ENCODE results near the gene CFAP97D1.

DNA sequence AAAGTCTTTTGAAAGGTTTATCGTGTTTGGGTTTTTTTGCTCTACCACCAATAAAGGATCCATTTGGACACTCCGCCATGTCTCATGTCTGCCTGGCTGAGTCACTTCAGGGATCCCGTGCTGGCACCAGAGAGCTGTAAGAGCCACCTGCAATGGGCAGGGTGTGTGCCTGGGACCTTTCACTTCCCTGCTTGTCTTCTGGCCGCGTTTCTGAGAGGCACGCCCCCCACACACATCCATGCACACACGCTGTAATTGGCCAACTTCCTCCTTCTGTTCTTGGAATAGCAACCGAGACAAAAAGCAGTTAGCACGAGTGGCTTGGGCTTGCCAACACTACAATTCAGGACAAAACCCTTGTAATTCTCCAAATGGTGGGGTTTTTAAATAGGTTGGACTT lies 11.9 kb upstream of the CFAP97D1 start:
- TF ChIP-seq RAD51 (IDR thresholded peaks at IDR 0.05) (no peak), POLR2AphosphoS5 (IDR thresholded peaks at IDR 0.05; ENCODE audit: low read length) (no peak), ZNF24 (IDR thresholded peaks at IDR 0.05) (no peak), REST (IDR thresholded peaks at IDR 0.05; ENCODE audit: low read depth, low read length) (no peak), POLR2A (IDR thresholded peaks at IDR 0.05; ENCODE audit: low read depth, low read length) (no peak)

Data from GM12878 (cell line).